SH-SY5Y (cell line): ENCODE measurements around the gene ADAM19.

Source experiments
- GATA2 ChIP-seq: IDR thresholded peaks from 2 replicates; pipeline ENCODE4 v1.6.1; 2011; ENCODE audit warnings: mild to moderate bottlenecking, low read depth, low read length
- GATA3 ChIP-seq: IDR thresholded peaks from 2 replicates; pipeline ENCODE4 v1.6.1; 2011; ENCODE audit warnings: low read depth, mild to moderate bottlenecking, low read length, moderate library complexity

- no peak for TF ChIP-seq GATA2
- no peak for TF ChIP-seq GATA3
Observed at GRCh38 chr5:157460921-157461792, 114.4 kb downstream of the ADAM19 start.
